Osteocyte (in vitro differentiated cells): ENCODE results near the gene USP15. TPM values are rescaled to one million over a fixed set of nuclear protein-coding genes. Genes with fewer than 3 reads are reported as not detected.

Source experiments
- DNase-seq: peaks from one replicate; pipeline ENCODE4 v3.0.0; 2021; ENCODE audit warnings: mixed read lengths; ENCODE audit not compliant: unreplicated experiment; ENCODE audit errors: extremely low spot score
- H3K27ac Mint-ChIP-seq: one replicate; pipeline ENCODE4 v1.8.0; 2021; ENCODE audit warnings: mild to moderate bottlenecking, mixed read lengths; ENCODE audit not compliant: unreplicated experiment
- H3K27me3 Mint-ChIP-seq: one replicate; pipeline ENCODE4 v1.8.0; 2021; ENCODE audit warnings: mixed read lengths; ENCODE audit not compliant: unreplicated experiment
- H3K36me3 Mint-ChIP-seq: one replicate; pipeline ENCODE4 v1.8.0; 2021; ENCODE audit warnings: mixed read lengths; ENCODE audit not compliant: unreplicated experiment
- H3K4me1 Mint-ChIP-seq: one replicate; pipeline ENCODE4 v1.8.0; 2021; ENCODE audit warnings: mixed read lengths; ENCODE audit not compliant: unreplicated experiment
- H3K4me3 Mint-ChIP-seq: one replicate; pipeline ENCODE4 v1.8.0; 2021; ENCODE audit warnings: mild to moderate bottlenecking, moderate library complexity, mixed read lengths; ENCODE audit not compliant: unreplicated experiment
- H3K9me3 Mint-ChIP-seq: one replicate; pipeline ENCODE4 v1.8.0; 2021; ENCODE audit warnings: mixed read lengths; ENCODE audit not compliant: unreplicated experiment
- total RNA-seq: library from RNA; stranded (reverse); gene quantifications from 2 replicates; pipeline ENCODE4 v1.2.1, GENCODE V29; 2021
- TF ChIP-seq, protein P1 (sequence below): fragments of 200-600 bp; sonication (generic); IDR thresholded peaks from 2 replicates; pipeline ENCODE4 v1.5.0; 2021; ENCODE audit warnings: antibody characterized with exemption, mild to moderate bottlenecking, moderate library complexity

Gene USP15
- total RNA-seq, 1 donor from 2014 or later = 45.0 TPM

DNA sequence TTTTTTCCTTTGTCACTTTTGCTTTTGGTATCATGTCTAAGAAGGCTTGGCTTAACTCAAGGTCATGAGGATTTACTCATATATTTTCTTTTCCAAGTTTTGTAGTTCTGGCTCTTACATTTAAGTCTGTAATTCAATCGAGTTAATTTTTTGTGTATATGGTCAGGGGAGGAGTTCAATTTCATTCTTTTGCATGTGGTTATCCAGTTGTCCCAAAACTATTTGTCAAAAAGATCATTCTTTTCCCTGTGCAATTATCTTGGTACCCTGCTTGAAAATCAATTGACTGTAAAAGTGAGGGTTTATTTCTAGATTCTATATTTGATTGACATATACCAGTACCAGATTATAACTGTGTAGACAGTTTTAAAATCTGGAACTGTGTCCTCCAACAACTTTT is 10.2 kb downstream of the USP15 start:
- Mint-ChIP-seq H3K27ac (no peak overlapping the region), H3K36me3 (no peaks in the 10 kb centered on the region), H3K4me3 (no peak overlapping the region), H3K27me3 (no peaks in the 10 kb centered on the region), H3K4me1 (peaks cover 26% of the 10 kb centered on the region), H3K9me3 (no peaks in the 10 kb centered on the region)
- DNase-seq = no peak
- TF ChIP-seq, protein P1, sequence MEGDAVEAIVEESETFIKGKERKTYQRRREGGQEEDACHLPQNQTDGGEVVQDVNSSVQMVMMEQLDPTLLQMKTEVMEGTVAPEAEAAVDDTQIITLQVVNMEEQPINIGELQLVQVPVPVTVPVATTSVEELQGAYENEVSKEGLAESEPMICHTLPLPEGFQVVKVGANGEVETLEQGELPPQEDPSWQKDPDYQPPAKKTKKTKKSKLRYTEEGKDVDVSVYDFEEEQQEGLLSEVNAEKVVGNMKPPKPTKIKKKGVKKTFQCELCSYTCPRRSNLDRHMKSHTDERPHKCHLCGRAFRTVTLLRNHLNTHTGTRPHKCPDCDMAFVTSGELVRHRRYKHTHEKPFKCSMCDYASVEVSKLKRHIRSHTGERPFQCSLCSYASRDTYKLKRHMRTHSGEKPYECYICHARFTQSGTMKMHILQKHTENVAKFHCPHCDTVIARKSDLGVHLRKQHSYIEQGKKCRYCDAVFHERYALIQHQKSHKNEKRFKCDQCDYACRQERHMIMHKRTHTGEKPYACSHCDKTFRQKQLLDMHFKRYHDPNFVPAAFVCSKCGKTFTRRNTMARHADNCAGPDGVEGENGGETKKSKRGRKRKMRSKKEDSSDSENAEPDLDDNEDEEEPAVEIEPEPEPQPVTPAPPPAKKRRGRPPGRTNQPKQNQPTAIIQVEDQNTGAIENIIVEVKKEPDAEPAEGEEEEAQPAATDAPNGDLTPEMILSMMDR = no peak

DNA sequence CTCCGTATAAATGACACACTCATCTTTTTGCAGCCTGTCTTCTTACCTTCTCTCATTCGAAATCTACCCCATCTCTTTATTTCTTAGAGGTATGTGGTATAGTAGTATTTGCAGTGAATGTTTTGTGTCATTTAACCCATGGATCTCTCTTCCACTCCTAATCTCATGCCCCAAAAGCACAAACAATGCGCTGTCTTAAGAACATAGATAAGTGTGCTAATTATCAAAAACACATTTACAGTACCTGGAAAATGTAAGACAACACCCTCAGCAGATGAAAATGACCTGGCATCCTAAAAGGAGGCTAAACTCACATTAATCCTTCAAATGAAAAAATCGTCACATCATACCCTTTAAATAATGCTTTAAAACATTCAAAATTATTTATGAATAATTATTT is 10.7 kb downstream of the USP15 start:
- Mint-ChIP-seq H3K27me3 (no peaks in the 10 kb centered on the region), H3K9me3 (no peaks in the 10 kb centered on the region), H3K4me3 (no peak overlapping the region), H3K4me1 (peaks cover 26% of the 10 kb centered on the region), H3K27ac (no peak overlapping the region), H3K36me3 (no peaks in the 10 kb centered on the region)
- no peak for DNase-seq
- TF ChIP-seq, protein P1 = no peak

DNA sequence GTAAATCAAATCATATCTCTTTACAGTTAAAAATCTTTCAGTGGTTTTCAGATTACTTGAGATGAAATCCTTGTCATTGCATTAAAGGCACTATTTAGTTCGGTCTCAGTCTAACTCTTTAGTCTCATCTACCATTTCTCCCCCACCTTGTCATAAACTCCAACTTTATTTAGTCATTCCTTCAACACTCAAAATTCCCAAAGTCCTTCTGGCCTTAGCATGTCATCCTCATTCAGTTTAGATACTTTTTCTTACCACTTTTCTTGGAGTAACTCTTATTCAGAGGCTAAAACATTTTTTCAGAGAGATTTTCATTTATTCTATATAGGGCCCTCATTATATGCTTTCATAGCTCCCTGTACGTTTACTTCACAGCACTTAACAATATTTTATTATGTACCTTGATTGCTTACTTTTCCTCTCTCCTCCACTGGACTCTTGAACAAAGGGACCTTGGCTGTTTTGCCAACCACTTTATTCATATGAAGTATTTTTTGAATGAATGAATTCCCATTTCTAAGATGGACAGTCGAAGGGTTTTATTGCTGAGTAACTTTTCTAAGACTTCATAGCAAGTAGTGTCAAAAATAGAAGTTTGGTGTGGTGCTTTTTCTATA is 12.8 kb downstream of the USP15 start:
- peaks cover 27% of the 10 kb centered on the region for H3K4me1 Mint-ChIP-seq
- H3K4me3 Mint-ChIP-seq = no peak overlapping the region
- no peak overlapping the region for H3K27ac Mint-ChIP-seq

DNA sequence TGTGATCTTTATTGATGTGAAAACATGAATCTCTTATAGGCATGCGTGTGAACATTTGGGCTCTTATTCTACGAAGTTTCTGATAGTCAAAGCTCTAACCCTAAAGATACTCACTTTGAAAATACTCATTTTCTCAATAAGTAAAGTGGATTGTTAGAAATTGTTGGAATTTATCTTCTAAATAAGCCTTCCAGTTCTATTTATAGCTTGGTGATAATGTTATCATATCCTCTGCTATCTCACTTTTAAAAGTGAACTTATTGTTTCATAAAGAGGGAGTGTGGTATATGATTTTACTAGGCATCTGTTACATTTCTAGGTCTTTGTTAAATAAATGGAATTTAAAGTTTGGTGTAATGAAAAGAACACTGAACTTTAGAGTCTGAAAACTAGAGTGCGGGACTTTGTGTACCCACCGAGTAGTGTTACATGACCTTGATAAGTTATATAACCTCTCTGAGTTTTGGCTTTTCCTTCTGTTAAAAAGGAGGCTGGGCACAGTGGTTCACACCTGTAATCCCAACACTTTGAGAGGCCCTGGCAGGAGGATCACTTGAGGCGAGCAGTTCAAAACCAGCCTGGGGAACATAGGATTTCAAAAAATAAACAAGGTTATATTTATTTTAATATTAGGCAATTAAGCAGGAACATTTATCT is 13.6 kb downstream of the USP15 start:
- peaks cover 19% of the 10 kb centered on the region for H3K4me1 Mint-ChIP-seq
- TF ChIP-seq, protein P1 = no peak
- DNase-seq = no peak
- H3K27me3 Mint-ChIP-seq = no peaks in the 10 kb centered on the region
- H3K36me3 Mint-ChIP-seq = no peaks in the 10 kb centered on the region
- no peaks in the 10 kb centered on the region for H3K9me3 Mint-ChIP-seq
- H3K4me3 Mint-ChIP-seq = no peak overlapping the region
- no peak overlapping the region for H3K27ac Mint-ChIP-seq

More for the DNA sequence above, 12.8 kb downstream of the USP15 start:
- TF ChIP-seq, protein P1 = no peak
- Mint-ChIP-seq H3K9me3 (no peaks in the 10 kb centered on the region), H3K36me3 (no peaks in the 10 kb centered on the region), H3K27me3 (no peaks in the 10 kb centered on the region)
- no peak for DNase-seq

DNA sequence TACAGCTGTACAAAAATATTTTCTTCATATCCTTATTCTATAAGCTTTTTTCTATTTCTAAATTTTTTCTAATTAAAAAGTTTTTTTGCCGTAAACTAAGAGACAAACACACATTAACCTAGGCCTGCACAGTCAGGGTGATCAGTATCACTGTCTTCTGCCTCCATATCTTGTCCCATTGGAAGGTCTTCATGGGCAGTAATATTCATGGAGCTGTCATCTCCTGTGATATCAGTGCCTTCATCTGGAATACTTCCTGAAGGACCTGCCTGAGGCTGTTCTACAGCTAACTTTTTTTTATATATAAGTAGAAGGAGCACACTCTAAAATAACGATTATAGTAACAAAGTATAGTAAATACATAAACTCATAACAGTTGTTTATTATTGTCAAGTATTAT is 17.8 kb downstream of the USP15 start:
- no peak for DNase-seq
- TF ChIP-seq, protein P1 = no peak
- no peaks in the 10 kb centered on the region for H3K36me3 Mint-ChIP-seq
- no peak overlapping the region for H3K27ac Mint-ChIP-seq
- no peaks in the 10 kb centered on the region for H3K9me3 Mint-ChIP-seq
- H3K4me1 Mint-ChIP-seq = peaks cover 10% of the 10 kb centered on the region
- no peak overlapping the region for H3K4me3 Mint-ChIP-seq
- H3K27me3 Mint-ChIP-seq = no peaks in the 10 kb centered on the region
